COLO829 (cell line): ENCODE results near the gene BAK1.
"Not testable (repeated sequence)": the region's sequence is repeated elsewhere in the genome, so short reads cannot be mapped to it uniquely, and the experiment has no call there.

Experiments
- DNase-seq: peaks from one replicate; pipeline ENCODE4 v3.0.0; 2012; ENCODE audit warnings: low spot score

BAK1 gene

GRCh38 chr6:33607784-33608161, 27.7 kb upstream of the BAK1 start:
- DNase-seq = no peak

GRCh38 chr6:33607126-33607783, 27.2 kb upstream of the BAK1 start:
- DNase-seq = no peak

- DNase-seq = no peak
Observed at GRCh38 chr6:33606642-33607041, 26.6 kb upstream of the BAK1 start.

- DNase-seq = no peak
Observed at GRCh38 chr6:33604941-33605854, 25.1 kb upstream of the BAK1 start.

GRCh38 chr6:33602180-33602579, 22.1 kb upstream of the BAK1 start:
- DNase-seq = no peak

GRCh38 chr6:33600761-33601160, 20.7 kb upstream of the BAK1 start:
- no peak for DNase-seq

- DNase-seq = no peak
Observed at GRCh38 chr6:33599413-33599938, 19.4 kb upstream of the BAK1 start.

- DNase-seq = no peak
Observed at GRCh38 chr6:33597551-33598322, 17.7 kb upstream of the BAK1 start.

- DNase-seq = not testable (repeated sequence)
Observed at GRCh38 chr6:33596894-33597293, 16.8 kb upstream of the BAK1 start.

GRCh38 chr6:33595001-33595846, 15.1 kb upstream of the BAK1 start:
- no peak for DNase-seq

- no peak for DNase-seq
Observed at GRCh38 chr6:33593414-33593727, 13.3 kb upstream of the BAK1 start.

- DNase-seq = no peak
Observed at GRCh38 chr6:33592595-33593413, 12.7 kb upstream of the BAK1 start.

GRCh38 chr6:33592280-33592594, 12.2 kb upstream of the BAK1 start:
- no peak for DNase-seq

GRCh38 chr6:33591424-33592032, 11.5 kb upstream of the BAK1 start:
- no peak for DNase-seq

GRCh38 chr6:33590531-33591198, 10.6 kb upstream of the BAK1 start:
- DNase-seq = no peak

- DNase-seq = peak; percentile 74
Observed at GRCh38 chr6:33589731-33590530, 9.9 kb upstream of the BAK1 start.

- DNase-seq = no peak
Observed at GRCh38 chr6:33589392-33589730, 9.3 kb upstream of the BAK1 start.

GRCh38 chr6:33588894-33589293, 8.8 kb upstream of the BAK1 start:
- DNase-seq = no peak

GRCh38 chr6:33587529-33587928, 7.5 kb upstream of the BAK1 start:
- no peak for DNase-seq
